Lung (tissue), 12 donors: ENCODE data around the gene SLC7A11. TPM values are rescaled to one million over a fixed set of nuclear protein-coding genes. Genes with fewer than 3 reads are reported as not detected.

Source experiments
- ATAC-seq: fragments of 200-7000 bp; cut with Tn5 transposase; one replicate; pipeline ENCODE4 v1.9.1; 2020; ENCODE audit warnings: moderate number of reproducible peaks; ENCODE audit not compliant: insufficient read depth, low FRiP score
- DNase-seq, 3 donors: peaks; one replicate each; pipeline ENCODE4 v3.0.0-alpha.2; 2013 to 2017
- H3K27ac ChIP-seq, 2 donors: one replicate each; pipeline ENCODE4 v1.5.1; 2013; ENCODE audit warnings: mild to moderate bottlenecking in 2 of 2, moderate library complexity in 2 of 2, control low read depth in 1 of 2, inconsistent platforms in 1 of 2, low read depth in 1 of 2, low read length in 1 of 2
- H3K27me3 ChIP-seq, 3 donors: one replicate each; pipeline ENCODE4 v1.5.1; 2013; ENCODE audit warnings: low read length in 2 of 3; ENCODE audit not compliant: control insufficient read depth in 3 of 3, insufficient read depth in 3 of 3
- H3K36me3 ChIP-seq, 4 donors: one replicate each; pipeline ENCODE4 v1.5.1; 2013; ENCODE audit warnings: low read length in 4 of 4, mild to moderate bottlenecking in 1 of 4, moderate library complexity in 1 of 4; ENCODE audit not compliant: control insufficient read depth in 4 of 4, insufficient read depth in 4 of 4
- H3K4me1 ChIP-seq, 5 donors: one replicate each; pipeline ENCODE4 v1.5.1; 2013; ENCODE audit warnings: low read length in 5 of 5, mild to moderate bottlenecking in 2 of 5, moderate library complexity in 1 of 5; ENCODE audit not compliant: control insufficient read depth in 5 of 5, insufficient read depth in 5 of 5
- H3K4me3 ChIP-seq: one replicate; pipeline ENCODE4 v1.5.1; 2013; ENCODE audit warnings: mild to moderate bottlenecking, control low read depth, moderate library complexity
- H3K9ac ChIP-seq, 2 donors: one replicate each; pipeline ENCODE4 v1.5.1; 2013; ENCODE audit warnings: low read length in 2 of 2, control low read depth in 1 of 2; ENCODE audit not compliant: insufficient read depth in 1 of 2
- H3K9me3 ChIP-seq, 4 donors: one replicate each; pipeline ENCODE4 v1.5.1; 2013; ENCODE audit warnings: low read length in 3 of 4, mild to moderate bottlenecking in 1 of 4, moderate library complexity in 1 of 4; ENCODE audit not compliant: control insufficient read depth in 4 of 4, insufficient read depth in 3 of 4
- WGBS, 2 donors: extraction: QIAGEN DNeasy Blood & Tissue Kit; methylation state at CpG; one replicate each; pipeline ENCODE4 v1.1.7; 2013; 5-methylcytosine and 5-hydroxymethylcytosine counted together
- polyA plus RNA-seq, 2 donors: library from polyadenylated mRNA; stranded (reverse); fragments of 200-250 nt; gene quantifications; one replicate each; pipeline ENCODE4 v1.2.1, GENCODE V29; 2013
- total RNA-seq, 2 donors: library from RNA; depleted of rRNA in 1 of 2; stranded (reverse); fragments of >200 nt in 1 of 2; gene quantifications; one replicate each; pipeline ENCODE4 v1.2.1, GENCODE V29; 2014 to 2021
- TF ChIP-seq, protein P1 (sequence below): IDR thresholded peaks from 2 replicates; pipeline ENCODE4 v1.5.1; 2012; ENCODE audit warnings: mild to moderate bottlenecking; ENCODE audit errors: control extremely low read depth, extremely low read depth
- donor health status: control.
- donor health status: control.
- donor health status: Bipolar disorder and iron deficiency.
- donor health status: healthy.
- donor health status: DM: yes; HTN: yes; CAD: no.

The SLC7A11 gene
- total and polyA plus RNA-seq, 4 donors, result 2.0 to 6.7 (median 2.9) TPM

DNA sequence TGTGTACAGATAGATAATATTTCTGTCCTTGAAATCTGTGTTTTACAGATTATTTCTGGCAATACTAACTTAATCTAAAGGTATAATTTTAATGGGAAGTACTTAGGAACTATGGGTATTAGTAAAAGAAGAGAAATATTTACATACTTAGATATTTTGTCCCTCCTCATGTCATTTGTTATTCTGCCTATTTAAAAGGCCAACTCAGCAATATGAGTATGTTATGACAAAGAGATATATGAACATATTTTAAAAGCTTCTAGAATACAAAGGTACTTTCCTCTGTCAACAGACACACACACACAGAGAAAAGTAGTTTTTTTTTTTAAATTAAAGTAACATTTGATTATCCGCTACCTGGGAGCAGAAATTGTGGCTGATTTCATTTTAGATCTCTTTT, 7.9 kb downstream of the SLC7A11 start:
- 95% methylated on average over 1 of the region's 1 CpG for WGBS, 2 donors

DNA sequence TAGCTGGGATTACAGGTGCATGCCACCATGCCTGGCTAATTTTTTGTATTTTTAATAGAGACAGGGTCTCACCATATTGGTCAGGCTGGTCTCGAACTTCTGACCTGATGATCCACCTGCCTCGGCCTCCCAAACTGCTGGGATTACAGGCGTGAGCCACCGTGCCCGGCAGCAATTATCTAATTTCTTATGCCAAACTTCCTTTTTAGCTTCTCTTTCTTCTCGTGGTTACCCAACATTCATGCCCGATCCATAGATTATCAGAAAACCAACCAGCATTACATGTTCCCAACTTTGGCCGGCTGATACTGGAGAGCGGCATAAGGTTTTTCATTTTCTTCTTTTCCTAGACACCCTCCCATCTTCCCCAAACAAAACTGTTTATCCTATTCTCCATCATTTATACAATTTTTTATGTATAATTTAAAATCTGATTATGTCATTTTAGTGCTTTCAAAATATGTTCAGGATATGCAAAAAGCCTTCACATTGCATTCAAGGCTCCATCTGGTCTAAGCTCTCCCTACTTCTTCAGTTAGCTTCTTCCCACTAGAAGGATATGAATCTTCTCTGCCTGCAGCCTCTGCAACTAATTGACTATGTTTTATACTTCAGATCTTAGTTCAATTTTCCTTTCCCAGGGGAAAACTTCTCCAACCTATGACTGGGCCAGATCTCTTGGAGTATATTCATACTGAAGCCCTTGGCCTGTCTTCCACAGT, 8.7 kb downstream of the SLC7A11 start:
- TF ChIP-seq, protein P1, sequence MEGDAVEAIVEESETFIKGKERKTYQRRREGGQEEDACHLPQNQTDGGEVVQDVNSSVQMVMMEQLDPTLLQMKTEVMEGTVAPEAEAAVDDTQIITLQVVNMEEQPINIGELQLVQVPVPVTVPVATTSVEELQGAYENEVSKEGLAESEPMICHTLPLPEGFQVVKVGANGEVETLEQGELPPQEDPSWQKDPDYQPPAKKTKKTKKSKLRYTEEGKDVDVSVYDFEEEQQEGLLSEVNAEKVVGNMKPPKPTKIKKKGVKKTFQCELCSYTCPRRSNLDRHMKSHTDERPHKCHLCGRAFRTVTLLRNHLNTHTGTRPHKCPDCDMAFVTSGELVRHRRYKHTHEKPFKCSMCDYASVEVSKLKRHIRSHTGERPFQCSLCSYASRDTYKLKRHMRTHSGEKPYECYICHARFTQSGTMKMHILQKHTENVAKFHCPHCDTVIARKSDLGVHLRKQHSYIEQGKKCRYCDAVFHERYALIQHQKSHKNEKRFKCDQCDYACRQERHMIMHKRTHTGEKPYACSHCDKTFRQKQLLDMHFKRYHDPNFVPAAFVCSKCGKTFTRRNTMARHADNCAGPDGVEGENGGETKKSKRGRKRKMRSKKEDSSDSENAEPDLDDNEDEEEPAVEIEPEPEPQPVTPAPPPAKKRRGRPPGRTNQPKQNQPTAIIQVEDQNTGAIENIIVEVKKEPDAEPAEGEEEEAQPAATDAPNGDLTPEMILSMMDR, result no peak
- Histone ChIP-seq H3K27me3 (no peaks in the 10 kb centered on the region), H3K27ac (no peak overlapping the region), H3K4me3 (no peak overlapping the region), H3K4me1 (peaks cover 0 to under 1% (median 0%) of the 10 kb centered on the region in 5 donors), H3K9me3 (no peaks in the 10 kb centered on the region), H3K36me3 (no peaks in the 10 kb centered on the region), H3K9ac (no peak overlapping the region)
- ATAC-seq (no peak), DNase-seq (no peak)
- whole genome bisulfite sequencing, 2 donors, result 92% methylated on average over 9 of the region's 9 CpGs

More for the DNA sequence above, 7.9 kb downstream of the SLC7A11 start:
- Histone ChIP-seq H3K9ac (no peak overlapping the region), H3K27ac (no peak overlapping the region), H3K9me3 (no peaks in the 10 kb centered on the region), H3K36me3 (no peaks in the 10 kb centered on the region), H3K4me3 (no peak overlapping the region), H3K4me1 (peaks cover 0 to 2% (median 0%) of the 10 kb centered on the region in 5 donors), H3K27me3 (no peaks in the 10 kb centered on the region)
- no peak for DNase-seq
- ATAC-seq, result no peak
- TF ChIP-seq, protein P1, result no peak

DNA sequence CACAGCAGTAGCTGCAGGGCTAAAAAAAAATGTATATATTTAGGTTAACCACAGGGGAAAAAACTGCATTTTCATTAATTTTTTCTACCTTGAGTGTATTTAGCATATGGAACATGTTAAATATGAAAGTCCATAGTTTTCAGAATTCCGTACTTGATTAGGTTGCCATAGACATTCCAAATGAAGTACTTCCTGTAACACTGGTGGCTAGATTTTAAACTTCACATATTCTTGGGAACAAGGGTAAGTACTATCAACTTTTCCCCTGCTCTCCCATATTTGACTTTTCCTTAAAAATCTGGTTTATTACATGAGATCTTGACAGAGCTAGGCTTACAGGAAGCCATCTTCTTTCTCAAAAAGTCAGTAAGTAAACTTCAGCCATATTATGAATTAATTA, 9.8 kb downstream of the SLC7A11 start:
- WGBS, 2 donors, result 96 to 97% methylated on average over 1 of the region's 1 CpG
- no peaks in the 10 kb centered on the region for H3K27me3 ChIP-seq
- no peak overlapping the region for H3K9ac ChIP-seq
- TF ChIP-seq, protein P1, result no peak
- H3K4me1 ChIP-seq, result no peaks in the 10 kb centered on the region
- DNase-seq, result no peak
- no peak overlapping the region for H3K27ac ChIP-seq
- ATAC-seq, result no peak
- no peaks in the 10 kb centered on the region for H3K36me3 ChIP-seq
- no peaks in the 10 kb centered on the region for H3K9me3 ChIP-seq
- no peak overlapping the region for H3K4me3 ChIP-seq

DNA sequence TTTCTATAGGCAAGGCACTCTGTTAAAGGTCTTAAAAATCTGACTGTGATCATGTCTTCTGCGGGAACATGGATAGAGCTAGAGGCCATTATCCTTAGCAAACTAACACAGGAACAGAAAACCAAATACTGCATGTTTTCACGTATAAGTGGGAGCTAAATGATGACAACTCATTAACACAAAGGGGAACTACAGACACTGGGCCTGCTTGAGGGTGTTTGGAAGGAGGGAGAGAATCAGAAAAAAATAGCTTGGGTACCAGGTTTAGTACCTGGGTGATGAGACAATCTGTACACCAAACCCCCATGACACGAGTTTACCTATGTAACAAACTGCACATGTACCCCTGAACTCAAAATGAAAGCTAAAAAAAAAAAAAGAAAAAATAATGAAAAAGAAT, 12.1 kb downstream of the SLC7A11 start:
- H3K36me3 ChIP-seq, result no peaks in the 10 kb centered on the region
- H3K9me3 ChIP-seq, result no peaks in the 10 kb centered on the region
- no peaks in the 10 kb centered on the region for H3K27me3 ChIP-seq
- ATAC-seq (no peak), DNase-seq (no peak)
- TF ChIP-seq, protein P1, result no peak
- no peaks in the 10 kb centered on the region for H3K4me1 ChIP-seq
- H3K9ac ChIP-seq, result no peak overlapping the region
- H3K4me3 ChIP-seq, result no peak overlapping the region
- 90 to 98% methylated on average over 3 of the region's 3 CpGs for WGBS, 2 donors
- no peak overlapping the region for H3K27ac ChIP-seq
